Hepatocyte (in vitro differentiated cells): Measurements from ENCODE around the gene PRSS53.

Source experiments
- EZH2 ChIP-seq: fragments of 200-600 bp; sonication (generic); IDR thresholded peaks from 2 replicates; pipeline ENCODE4 v1.6.1; 2016; ENCODE audit warnings: antibody characterized with exemption, mild to moderate bottlenecking, borderline replicate concordance
- TF ChIP-seq, protein P1 (sequence below): fragments of 200-600 bp; sonication (generic); IDR thresholded peaks from 2 replicates; pipeline ENCODE4 v1.5.1; 2016; ENCODE audit warnings: antibody characterized with exemption, mild to moderate bottlenecking; ENCODE audit not compliant: poor library complexity

DNA sequence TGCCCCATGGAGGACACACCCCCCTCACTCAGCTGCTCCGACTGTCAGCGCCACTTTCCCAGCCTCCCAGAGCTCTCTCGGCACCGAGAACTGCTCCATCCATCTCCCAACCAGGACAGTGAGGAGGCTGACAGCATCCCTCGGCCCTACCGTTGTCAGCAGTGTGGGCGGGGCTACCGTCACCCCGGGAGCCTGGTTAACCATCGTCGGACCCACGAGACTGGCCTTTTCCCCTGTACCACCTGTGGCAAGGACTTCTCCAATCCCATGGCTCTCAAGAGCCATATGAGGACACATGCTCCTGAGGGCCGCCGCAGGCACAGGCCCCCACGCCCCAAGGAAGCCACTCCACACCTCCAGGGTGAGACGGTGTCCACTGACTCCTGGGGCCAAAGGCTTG lies 12.4 kb downstream of the PRSS53 start:
- TF ChIP-seq, protein P1, sequence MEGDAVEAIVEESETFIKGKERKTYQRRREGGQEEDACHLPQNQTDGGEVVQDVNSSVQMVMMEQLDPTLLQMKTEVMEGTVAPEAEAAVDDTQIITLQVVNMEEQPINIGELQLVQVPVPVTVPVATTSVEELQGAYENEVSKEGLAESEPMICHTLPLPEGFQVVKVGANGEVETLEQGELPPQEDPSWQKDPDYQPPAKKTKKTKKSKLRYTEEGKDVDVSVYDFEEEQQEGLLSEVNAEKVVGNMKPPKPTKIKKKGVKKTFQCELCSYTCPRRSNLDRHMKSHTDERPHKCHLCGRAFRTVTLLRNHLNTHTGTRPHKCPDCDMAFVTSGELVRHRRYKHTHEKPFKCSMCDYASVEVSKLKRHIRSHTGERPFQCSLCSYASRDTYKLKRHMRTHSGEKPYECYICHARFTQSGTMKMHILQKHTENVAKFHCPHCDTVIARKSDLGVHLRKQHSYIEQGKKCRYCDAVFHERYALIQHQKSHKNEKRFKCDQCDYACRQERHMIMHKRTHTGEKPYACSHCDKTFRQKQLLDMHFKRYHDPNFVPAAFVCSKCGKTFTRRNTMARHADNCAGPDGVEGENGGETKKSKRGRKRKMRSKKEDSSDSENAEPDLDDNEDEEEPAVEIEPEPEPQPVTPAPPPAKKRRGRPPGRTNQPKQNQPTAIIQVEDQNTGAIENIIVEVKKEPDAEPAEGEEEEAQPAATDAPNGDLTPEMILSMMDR, result no peak
- TF ChIP-seq EZH2, result no peak
